GM18909 (cell line): ENCODE measurements around the gene GP5.

ENCODE experiments used
- ATAC-seq: cut with Tn5 transposase; IDR thresholded peaks from one replicate; pipeline ENCODE4 v1.9.1; 2021; ENCODE audit warnings: mild to moderate bottlenecking; ENCODE audit not compliant: unreplicated experiment, poor library complexity

The GP5 gene

DNA sequence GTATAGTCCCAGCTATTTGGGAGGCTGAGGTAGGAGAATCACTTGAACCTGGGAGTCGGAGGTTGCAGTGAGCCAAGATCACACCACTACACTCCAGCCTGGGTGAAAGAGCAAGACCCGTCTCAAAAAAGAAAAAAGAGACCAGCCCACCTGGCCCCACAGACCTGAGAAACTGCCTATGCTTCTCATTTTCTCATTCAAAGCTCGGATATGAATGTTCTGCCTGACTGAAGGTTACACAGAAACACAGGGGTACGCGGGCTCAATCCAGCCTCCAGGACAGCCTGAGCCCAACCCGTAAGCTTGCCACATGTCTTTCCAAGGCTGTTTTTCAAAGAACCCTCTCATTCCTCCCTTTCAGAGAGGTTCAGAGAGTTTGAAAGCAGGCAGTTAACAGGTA is 19.8 kb downstream of the GP5 start:
- no peak for ATAC-seq

DNA sequence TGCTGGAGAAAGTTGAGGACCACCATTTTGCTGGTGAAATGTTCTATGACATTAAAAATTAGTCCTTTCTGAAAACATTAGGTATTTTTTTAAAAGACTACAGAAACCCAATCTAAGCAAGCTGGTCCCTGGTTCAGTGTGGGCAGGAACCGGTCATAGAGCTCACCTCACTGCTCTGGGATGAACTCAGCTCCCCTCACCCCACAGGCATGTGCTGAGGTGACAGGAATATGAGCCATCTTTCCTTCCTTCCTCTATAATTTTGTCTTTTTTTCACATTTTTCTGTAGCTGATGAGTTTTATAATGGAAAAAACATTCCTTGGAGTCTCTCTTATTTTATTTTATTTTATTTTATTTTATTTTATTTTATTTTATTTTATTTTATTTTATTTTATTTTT is 21.4 kb downstream of the GP5 start:
- ATAC-seq = no peak

DNA sequence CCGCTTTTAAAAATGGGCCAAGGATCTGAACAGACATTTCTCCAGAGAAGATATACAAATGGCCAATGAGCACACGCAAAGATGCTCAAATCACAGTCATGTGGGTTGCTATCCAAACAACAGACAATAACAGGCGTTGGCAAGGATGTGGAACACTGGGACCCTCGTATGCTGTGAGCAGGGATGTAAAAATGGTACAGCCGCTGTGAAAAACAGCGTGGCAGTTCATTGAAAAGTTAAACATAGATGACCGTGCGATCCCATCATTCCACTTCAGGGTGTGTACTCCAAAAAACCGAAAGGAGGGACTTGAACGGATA is 22.9 kb downstream of the GP5 start:
- no peak for ATAC-seq

DNA sequence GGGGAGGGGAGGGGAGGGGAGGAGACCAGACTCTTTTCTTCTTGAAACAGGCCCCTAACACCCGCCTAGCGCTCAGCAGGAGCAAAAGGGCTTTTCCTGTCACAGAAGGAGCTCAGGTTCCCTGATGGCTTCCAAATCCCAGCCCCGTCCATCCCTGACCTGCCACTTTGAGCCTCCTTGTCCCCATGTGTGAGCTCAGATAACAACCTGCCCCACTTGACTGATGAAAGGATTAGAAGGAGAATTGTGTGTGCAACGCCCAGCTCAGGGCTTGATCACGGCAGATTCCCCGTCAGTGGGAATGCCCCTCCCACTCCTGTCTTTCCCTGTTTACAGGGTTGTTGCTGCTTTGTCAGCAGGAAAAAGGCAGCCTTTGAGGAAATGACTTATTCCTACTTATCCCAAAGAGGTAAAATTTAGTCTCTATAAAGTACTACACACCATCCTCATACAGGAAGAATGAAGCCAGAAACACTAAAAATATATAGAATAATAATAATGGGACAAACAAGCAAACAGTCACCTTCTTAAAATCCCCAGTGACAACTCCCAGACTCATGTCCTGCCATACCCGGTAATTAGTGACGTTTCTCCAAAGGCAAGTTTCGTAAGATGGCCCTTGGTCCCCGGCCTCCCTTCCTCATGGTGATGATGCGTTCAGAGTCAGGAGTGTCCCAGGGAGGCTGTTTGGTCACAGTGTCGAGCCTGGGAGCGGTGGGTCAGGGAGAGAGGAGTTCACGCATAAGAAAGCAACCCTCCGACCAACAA is 23.4 kb downstream of the GP5 start:
- ATAC-seq = no peak

DNA sequence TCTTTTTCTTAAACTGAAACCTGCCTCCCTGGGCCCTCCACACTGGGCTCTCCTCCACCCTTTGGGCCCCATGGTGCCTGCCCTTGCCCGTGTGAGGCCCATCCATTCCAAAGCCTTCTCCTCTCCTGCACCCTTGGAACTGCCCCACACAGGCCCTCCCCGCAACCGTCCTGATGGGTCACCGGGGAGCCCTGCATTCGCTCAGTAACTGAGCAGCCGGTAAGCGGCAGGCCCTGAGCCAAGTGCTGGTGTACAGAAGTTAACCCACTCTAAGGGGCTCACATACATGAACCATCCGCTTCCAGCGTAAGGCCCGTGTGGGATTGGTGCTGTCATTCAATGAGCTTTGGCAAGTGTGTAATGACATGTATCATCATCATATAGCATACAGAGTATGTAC is 24.1 kb downstream of the GP5 start:
- no peak for ATAC-seq

DNA sequence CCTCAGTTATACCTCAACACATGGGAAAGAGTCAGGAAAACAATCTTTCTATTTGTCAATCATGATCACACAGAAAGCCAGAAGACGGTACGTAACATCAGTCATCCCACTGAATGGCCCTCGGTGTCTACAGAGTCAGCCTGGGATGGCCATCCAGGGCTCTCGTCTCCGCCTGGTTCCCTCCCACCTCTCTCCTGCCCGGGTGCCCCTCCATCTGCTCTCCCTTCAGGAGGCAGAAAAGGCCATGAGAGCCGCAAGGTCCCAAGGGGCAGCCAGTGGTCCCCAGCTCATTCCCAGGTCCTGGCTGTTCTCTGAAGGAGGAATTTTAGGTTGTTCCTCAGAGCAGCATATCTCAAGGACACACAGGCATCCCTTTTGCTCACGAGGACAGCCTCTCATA is 25.2 kb downstream of the GP5 start:
- no peak for ATAC-seq

DNA sequence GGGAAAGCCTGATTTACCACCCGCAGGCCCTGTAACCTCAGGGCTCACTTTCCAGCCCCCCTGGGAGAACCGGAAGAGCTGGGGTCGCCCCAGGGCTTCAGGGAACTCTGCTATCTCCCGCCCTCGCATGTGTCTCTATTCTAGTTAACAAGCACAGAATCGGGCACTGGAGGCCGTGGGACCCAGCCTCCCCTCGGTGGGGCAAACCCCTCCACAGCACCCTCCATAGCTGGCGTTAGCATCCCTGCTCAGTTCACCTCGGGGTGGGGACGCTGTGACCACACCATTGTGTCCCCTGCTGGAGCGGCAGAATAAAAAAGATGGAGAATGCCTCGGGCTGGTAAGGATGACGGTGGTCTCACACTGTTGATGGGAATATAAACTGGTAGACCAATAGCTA is 26.0 kb downstream of the GP5 start:
- no peak for ATAC-seq

DNA sequence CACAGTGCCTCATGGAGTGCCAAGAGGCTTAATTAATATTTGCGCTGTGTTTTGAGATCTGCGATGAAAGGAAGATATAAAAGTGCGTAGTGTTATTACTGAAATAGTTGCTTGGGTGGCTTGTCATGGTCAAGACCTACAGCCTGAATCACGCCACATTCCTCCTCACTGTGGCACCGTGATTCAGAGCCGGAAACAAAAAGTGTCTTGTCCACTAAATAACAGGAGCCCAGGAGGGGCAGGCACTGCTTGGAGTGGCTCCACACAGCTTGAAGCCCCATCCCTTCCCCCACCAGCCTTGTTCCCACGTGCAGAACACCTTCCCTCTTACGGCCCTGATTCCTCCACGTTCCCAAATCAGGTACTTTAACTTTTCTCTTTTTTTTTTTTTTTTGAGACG is 28.3 kb downstream of the GP5 start:
- no peak for ATAC-seq

DNA sequence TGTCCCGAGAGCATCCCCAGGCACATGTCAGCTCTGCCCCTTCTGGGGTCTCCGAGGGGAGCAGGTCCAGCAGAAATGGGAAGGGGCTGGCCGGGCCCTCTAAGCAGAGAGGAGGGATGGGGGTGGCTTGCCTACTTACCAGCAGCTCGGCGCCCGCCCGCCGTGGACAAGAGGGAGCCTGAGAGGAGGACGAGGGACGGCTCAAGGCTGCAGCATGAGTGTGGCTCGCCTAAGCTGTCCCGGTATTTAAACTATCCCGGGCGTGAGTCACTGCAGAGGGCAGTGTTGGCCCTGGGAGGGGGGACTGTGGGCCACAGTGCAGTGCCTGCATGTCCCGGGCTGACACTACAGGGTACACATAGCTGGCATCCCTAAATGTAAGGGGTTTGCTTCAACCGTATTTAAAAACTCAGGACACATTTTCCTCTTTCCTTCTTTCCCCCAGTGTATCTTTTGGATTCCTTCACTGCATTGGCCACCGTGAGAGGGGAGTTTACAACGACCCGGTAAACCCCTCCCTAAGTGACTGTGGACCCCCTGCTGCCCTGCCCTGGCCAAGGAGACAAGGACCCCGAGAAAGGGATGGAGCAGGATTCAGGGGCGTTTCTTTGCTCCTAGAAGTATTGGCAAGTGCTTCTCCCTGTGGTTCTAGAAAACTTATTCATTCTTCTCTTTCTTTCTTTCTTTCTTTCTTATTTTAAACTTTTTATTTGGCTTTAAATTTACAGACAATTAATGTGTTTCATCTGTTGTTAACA is 29.4 kb downstream of the GP5 start, which contains the start of gene LRRC15:
LRRC15 (minus strand) TSS at position 222 of the 758 bp plus-strand sequence. CDS start 8,700 bp downstream, outside the sequence.
- ATAC-seq = no peak

DNA sequence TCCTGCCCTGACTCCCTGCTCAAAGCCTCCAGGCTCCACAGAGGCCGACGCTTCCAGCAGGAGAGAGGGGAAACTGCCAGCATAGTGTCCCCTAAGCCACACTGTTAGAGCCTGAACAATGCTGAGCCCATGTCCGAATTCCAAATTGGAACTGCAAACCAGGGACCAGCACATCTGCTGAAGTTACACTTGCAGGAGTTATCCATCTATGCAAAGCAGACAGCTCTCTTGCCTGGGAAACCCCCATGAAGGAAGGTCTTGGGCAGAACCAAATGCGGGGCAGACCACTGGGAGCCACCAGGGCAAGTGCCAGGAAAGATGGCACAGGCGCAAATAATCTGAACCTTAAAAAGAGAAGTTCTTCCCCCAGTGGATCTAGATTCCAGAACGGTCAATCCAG is 30.1 kb downstream of the GP5 start:
- ATAC-seq = no peak

DNA sequence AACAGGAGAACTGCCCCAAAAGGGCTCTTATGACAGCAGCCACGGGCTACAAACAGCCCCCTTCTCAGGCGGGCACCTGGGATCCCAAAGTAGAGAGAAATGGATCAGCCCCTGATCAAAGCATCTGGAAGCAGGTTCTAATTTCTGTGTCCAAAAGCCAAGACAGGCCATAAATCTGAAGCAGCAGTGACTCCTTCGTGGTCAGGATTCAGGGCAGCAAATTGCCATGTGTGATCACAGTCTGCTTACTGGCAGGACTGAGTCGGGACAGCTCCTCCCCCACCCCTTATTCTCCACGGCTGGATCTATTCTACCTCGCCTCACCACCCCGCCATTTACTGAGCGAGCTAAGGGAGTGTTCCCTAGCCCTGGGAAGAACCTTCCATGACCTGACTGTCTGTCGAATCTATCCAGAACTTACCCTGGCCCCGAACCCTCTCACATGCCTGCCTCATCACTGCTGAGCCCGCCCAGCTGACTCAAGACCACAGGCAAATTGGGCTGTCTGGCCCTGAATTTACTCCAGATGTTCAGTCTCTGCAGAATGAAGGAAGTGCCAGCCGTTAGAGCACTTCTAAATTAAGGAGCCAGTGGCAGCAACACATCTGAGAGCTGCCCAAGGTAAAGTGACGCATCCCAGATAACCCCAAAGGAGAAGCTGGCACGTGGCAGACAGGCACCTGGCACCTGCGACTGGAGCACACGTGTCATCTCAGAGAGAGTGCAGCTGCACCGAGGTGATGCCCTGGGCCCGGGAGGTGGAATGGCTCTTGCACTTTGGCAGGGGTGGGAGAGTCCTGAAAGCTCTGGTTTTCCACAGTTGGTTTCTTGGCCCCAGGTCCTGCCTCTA is 30.8 kb downstream of the GP5 start:
- no peak for ATAC-seq

DNA sequence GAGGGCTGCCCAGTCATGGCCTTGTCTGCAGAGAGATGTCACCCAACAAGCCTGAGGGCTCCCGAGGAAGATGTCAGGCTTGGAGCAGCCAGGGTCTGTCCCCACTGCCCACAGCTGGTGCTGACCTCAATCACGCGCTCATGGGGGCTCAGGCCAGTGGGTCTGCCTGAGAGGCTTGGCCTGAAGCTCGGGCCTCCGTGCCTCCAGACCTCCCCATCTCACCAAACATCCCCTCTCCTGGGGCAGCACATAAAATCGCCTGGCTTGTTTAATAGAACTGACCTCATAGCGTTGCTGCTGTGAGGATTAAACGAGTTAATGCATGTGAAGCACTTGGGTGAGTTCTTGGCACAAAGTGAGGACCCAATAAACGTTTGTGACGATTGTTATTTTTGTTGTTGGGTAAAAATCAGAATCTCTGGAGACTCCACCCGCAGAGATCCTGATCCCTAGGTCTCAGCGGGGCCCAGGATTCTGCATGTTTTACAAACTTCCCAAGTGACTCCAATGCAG is 33.0 kb downstream of the GP5 start:
- no peak for ATAC-seq

DNA sequence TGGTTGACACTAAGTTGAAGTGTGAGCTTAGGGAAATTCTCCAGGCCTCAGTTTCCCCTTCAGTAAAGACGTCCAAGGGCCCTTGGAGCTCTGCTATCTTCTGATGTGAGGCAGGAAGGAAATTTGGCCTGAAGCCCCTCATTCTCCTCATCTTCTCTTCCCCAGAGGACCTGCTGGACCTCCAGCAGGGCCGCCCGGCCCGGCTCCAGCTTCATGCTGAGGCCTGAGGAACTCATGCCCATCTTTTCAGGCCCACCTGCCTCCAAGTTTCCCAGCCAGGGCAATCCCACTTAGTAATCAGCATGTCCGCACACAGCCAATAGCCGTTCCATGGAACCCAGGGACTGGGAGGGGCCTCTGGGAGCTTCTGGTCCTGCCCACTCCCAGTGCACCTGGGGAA is 33.5 kb downstream of the GP5 start:
- ATAC-seq = no peak

DNA sequence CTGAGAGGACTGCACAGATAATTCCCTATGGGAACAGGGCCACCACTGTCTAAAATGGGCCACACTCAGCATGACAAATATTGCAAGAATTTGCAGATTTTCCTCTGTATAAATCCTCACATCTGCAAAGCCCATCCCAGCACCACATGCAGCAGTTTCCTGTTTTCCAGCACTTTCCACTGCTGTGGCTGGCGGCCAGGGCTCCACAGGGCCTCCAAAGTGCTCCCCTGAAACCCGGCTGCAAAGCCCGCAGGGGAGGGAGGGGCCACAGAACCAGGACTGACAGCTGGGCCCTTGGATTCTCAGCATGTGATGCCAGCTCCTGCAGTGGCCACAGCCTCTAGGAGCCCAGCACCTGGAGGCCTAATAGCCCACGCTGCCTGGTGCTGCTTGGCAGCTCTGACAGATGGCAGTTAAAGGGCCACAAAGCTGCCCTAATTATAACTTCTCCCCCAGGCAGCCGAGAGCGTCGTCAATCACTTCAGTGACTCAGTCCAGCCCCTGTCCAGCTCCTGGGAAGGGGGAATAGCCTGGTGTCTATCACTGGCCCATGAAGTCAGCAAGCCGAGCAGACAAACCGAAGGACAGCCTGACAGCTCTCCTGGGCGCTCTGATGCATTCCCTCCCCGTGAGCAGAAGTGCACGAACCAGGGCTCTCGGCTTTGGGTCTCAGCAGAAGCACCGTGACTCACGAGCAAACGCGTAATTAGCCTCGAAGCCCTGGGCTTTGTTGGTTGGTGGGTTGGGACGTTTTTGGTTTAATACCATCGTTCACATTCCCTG is 34.2 kb downstream of the GP5 start:
- no peak for ATAC-seq

DNA sequence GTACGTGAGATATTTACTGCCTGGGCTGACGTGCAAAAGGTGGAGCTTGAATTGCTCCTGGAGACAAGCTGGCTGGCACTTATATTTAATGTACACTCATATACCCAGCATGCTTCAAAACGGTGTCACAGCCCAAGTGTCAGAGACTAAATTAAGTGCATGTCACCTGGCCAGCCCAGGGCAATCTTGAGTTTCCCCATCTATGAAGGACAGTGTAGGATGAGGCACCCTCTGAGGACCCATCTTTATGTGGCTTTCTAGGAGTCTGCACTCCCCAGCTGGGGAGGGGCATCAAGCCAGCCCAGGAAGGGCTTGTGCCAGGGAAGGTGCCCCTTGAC is 34.8 kb downstream of the GP5 start:
- ATAC-seq = no peak

DNA sequence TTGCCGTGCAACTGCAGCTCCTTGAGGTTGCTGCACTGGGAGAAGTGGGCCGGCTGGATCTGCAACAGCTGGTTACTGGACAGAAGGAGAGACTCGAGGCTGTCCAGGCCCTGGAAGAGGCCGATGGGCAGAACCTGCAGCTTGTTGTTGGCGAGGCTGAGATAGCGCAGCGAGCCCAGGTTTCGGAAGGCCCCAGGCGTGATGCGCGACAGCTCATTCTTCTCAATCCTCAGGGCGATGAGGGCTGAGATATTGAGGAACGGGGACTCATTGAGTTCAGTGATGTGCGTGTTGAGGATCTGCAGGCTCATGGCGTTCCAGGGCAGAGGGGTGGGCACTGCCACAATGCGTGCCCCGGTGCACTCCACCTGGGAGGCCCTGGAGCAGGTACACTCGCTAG is 38.5 kb downstream of the GP5 start:
- ATAC-seq = no peak

DNA sequence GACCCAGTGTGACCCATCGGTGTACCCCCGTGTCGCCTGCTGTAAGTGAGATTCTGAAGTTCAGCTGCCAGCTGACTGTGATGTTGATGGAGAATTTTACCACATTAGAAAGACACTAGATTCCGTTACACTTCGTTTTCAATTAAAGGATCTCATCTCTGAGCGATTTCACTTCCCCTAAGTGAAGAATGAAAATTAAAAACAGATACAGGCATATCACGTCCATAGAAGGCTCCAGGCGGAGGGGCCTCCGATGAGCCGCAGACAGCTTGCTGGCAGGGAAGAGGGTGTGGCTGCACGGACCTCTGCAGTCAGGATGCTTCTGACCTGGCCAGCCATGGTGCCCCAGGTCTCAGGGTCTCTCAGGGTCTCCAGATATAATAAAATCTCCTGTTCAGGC is 41.4 kb downstream of the GP5 start:
- ATAC-seq = no peak

DNA sequence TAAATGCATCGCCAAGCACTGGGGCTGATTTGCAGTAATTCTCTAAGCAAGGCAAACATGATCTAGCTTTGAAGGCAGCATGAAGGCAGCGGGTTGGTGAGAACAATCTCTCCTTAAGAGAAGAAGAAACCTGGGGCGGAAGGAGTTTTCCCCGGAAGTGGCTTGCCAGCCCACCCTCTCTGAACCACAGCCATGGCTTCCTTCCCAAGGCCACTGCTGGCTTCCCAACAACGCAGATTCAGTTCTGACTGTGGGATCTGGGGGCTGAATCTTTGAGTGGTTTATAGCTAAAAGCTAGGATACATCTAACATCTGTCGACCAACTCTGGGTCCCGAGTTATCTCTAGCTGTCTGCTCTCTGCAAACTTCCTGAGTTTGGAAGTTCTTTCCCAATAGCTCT is 43.7 kb downstream of the GP5 start:
- no peak for ATAC-seq

DNA sequence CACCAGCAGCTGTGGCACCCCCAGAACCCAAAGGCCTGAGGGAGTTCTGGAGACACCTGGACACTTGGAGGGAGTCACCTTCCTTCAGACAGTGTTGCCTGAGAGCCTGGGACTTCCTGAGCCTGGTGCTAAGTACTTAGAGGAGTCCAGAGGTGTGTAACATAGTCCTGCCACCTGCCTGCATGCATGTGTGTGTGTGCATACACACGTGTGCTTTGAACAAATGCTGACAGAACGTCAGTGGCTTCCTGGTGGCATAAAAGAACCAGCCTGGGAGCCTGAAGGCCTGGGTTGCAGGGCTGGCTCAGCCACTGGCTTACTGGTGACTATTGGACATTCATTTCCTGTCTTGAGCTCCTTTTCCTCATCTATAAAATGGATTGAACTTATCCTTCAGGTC is 44.8 kb downstream of the GP5 start:
- ATAC-seq = no peak

DNA sequence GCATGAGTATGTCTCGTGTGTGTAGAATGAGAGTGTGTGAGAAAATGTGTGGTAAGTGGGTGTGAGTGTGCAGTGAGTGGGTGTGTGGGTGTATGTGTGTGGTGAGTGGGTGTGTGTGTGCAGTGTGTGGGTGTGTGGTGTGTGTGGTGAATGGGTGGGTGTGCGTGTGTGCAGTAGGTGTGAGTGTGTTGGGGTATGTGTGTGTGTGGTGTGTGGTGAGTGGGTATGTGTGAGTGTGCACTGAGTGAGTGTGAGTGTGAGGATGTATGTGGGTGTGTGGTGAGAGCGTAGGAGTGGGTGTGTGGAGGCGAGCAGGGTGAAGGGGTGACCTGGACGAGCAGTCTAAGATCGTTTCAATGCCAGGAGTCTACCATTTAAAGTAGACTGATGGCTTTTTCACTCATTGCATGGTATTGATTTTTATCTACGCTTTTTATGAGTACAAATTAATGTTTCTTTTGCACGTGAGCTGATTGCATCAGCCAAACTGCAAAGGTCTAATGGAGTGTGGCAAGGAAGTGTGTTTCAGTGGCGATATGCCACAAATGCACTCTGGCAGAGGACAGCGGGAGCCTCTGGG is 46.3 kb downstream of the GP5 start:
- no peak for ATAC-seq
